Adrenal gland (tissue), 12 donors: ENCODE data around the gene ERH. TPM values are rescaled to one million over a fixed set of nuclear protein-coding genes. Genes with fewer than 3 reads are reported as not detected.

Experiments used
- DNase-seq, 7 donors: peaks; one replicate each; pipeline ENCODE4 v3.0.0-alpha.2; 2019 to 2020
- H3K27ac ChIP-seq, 5 donors: fragments of 200-600 bp; sonication (generic) in 4 of 5; 1 replicate in 3 of 5; 2 replicates in 2 of 5; pipeline versions ENCODE4 v1.5.1 to v1.8.0; 2016 to 2020; ENCODE audit warnings: mild to moderate bottlenecking in 1 of 5
- H3K27me3 ChIP-seq: fragments of 200-600 bp; 2 replicates; pipeline ENCODE4 v1.8.0; 2021
- H3K36me3 ChIP-seq, 2 donors: fragments of 200-600 bp; replicated peaks in 1 of 2; 1 replicate in 1 of 2; 2 replicates in 1 of 2; pipeline versions ENCODE4 v1.5.1 to v1.8.0; 2018 to 2022
- H3K4me1 ChIP-seq, 2 donors: fragments of 200-600 bp; replicated peaks in 1 of 2; 1 replicate in 1 of 2; 2 replicates in 1 of 2; pipeline versions ENCODE4 v1.5.1 to v1.8.0; 2018 to 2021
- H3K4me3 ChIP-seq, 4 donors: fragments of 200-600 bp; sonication (generic) in 3 of 4; one replicate each; pipeline ENCODE4 v1.5.1; 2016 to 2018
- H3K9me3 ChIP-seq, 3 donors: fragments of 200-600 bp; sonication (generic) in 1 of 3; replicated peaks in 1 of 3; 1 replicate in 2 of 3; 2 replicates in 1 of 3; pipeline versions ENCODE4 v1.5.1 to v1.8.0; 2016 to 2021
- POLR2A ChIP-seq, 2 donors: fragments of 450-650 bp; IDR thresholded peaks; one replicate each; pipeline ENCODE4 v1.6.1; 2017; ENCODE audit warnings: antibody characterized with exemption in 2 of 2, mild to moderate bottlenecking in 2 of 2, moderate library complexity in 1 of 2
- WGBS, 4 donors: extraction: QIAGEN DNeasy Blood & Tissue Kit in 2 of 4; methylation state at CpG; one replicate each; pipeline versions ENCODE4 v1.1.5 to v1.1.7; 2013 to 2017; 5-methylcytosine and 5-hydroxymethylcytosine counted together
- intact Hi-C, 2 donors: fragments of 100-400 bp; cut with DNase I; formaldehyde crosslinking; loops; one replicate each; pipeline versions ENCODE4 v1.14.1 to v1.15.0; 2022 to 2023
- polyA plus RNA-seq, 3 donors: library from polyadenylated mRNA; stranded (reverse); fragments of 200-250 nt in 2 of 3; fragments of 350-450 nt in 1 of 3; fragmentation: Illumina TruSeq in 1 of 3; extraction: RNeasy Lipid Tissue Mini Kit (QIAGEN cat#74804) in 1 of 3; gene quantifications; one replicate each; pipeline ENCODE4 v1.2.3, GENCODE V29; 2013 to 2014
- total RNA-seq, 9 donors: library from RNA; depleted of rRNA in 4 of 9; stranded (reverse); fragments of >200 nt in 4 of 9; fragments of 120-200 nt in 1 of 9; fragmentation: NEBNext Ultra II Directional in 1 of 9; extraction: Animal tissue kit (Norgen Biotek cat#: 25700) in 1 of 9; gene quantifications; one replicate each; pipeline versions ENCODE4 v1.1.0 to v1.2.4, GENCODE V29; 2013 to 2023
- TF ChIP-seq, protein P1 (sequence below), 6 experiments: fragments of 450-650 bp in 4 of 6; fragments of 200-600 bp in 2 of 6; sonication (generic) in 1 of 6; IDR thresholded peaks; 1 replicate in 5 of 6; 2 replicates in 1 of 6; pipeline versions ENCODE4 v1.5.1 to v1.8.0; 2016 to 2021; ENCODE audit warnings: antibody characterized with exemption in 6 of 6, mild to moderate bottlenecking in 2 of 6, moderate library complexity in 1 of 6
- donor health status: healthy with polysubstance abuse.
- donor health status: Bipolar disorder and iron deficiency.
- donor health status: DM: yes; HTN: yes; CAD: no.
- donor health status: DM: no; HTN: no; CAD: no.
- donor health status: DM: no; HTN: no; CAD: no.
- donor health status: DM: yes; HTN: yes; CAD: no.

Gene ERH
- total and polyA plus RNA-seq, 12 donors, result 39.6 to 217 (median 140) TPM

DNA sequence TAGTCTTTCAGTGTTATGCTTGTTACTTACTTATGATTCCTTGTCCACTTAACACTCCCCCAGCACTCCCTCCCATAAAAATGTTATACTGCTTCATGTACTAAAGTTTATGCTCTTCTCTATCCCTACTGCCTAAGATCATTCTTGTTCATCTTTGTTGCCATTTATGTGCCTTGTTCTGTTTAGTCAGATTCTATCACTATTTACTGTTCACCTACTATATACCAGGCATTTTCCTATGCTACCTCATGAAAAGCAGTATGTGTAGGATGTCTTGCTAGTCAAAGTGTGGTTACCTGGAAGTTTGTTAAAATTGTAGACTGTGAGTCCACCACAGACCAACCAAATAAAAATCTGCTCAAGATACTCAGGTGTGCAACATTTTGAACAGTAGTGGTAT is 23.9 kb downstream of the ERH start:
- intact Hi-C loops, result no loop called here
- no peak for DNase-seq
- peaks cover 0 to 6% of the 10 kb centered on the region in 2 donors for H3K36me3 ChIP-seq
- H3K4me1 ChIP-seq, result no peaks in the 10 kb centered on the region
- TF ChIP-seq, protein P1, sequence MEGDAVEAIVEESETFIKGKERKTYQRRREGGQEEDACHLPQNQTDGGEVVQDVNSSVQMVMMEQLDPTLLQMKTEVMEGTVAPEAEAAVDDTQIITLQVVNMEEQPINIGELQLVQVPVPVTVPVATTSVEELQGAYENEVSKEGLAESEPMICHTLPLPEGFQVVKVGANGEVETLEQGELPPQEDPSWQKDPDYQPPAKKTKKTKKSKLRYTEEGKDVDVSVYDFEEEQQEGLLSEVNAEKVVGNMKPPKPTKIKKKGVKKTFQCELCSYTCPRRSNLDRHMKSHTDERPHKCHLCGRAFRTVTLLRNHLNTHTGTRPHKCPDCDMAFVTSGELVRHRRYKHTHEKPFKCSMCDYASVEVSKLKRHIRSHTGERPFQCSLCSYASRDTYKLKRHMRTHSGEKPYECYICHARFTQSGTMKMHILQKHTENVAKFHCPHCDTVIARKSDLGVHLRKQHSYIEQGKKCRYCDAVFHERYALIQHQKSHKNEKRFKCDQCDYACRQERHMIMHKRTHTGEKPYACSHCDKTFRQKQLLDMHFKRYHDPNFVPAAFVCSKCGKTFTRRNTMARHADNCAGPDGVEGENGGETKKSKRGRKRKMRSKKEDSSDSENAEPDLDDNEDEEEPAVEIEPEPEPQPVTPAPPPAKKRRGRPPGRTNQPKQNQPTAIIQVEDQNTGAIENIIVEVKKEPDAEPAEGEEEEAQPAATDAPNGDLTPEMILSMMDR (IDR thresholded peaks at IDR 0.05), result no peak
- TF ChIP-seq POLR2A (IDR thresholded peaks at IDR 0.05), result no peak
- no peaks in the 10 kb centered on the region for H3K9me3 ChIP-seq
- no peak overlapping the region for H3K27ac ChIP-seq
- H3K27me3 ChIP-seq, result no peaks in the 10 kb centered on the region
- no peak overlapping the region for H3K4me3 ChIP-seq

DNA sequence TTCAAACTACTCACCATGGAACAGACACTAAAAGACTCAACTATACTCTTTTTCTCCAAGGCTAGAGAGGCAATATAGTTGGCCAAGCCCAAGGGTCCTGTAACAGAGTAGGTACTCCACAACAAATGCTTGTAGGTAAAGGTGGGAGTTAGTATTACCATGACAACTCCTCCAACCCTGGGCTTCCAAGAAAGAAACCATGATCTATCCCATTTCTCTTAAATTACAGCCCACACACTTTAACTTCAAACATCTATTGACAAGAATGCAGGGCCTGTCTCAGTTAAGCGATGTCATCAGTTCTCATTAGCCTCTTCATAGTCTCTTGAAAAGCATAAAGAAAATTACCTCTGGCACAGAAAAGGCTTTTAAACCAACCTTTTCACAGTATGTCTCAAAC is 25.0 kb downstream of the ERH start:
- Histone ChIP-seq H3K27me3 (no peaks in the 10 kb centered on the region), H3K27ac (no peak overlapping the region), H3K4me1 (no peaks in the 10 kb centered on the region), H3K9me3 (no peaks in the 10 kb centered on the region), H3K4me3 (no peak overlapping the region), H3K36me3 (peaks cover 0 to 6% of the 10 kb centered on the region in 2 donors)
- intact Hi-C loops, result no loop called here
- TF ChIP-seq, protein P1 (IDR thresholded peaks at IDR 0.05), result no peak
- TF ChIP-seq POLR2A (IDR thresholded peaks at IDR 0.05), result no peak
- 4 to 100% (median 74%) methylated on average over 1 of the region's 1 CpG for WGBS, 4 donors
- no peak for DNase-seq

DNA sequence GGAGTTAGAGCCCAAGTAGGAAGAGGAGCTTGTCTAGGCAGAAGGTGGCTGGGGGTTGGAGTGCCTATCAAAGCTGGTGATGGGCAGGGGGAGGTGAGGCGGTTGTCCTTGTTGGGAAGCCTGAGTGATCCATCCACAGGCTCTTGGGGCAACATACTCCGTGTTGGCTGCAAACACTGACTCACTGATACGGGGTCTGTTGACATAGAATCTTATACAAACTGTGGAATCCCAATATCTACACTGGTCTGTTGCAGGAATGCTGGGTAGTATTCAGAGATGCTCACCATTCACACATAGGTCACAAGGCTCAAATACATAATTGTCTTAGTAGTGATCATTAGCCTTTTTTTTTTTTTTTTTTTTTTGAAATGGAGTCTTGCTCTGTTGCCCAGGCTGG is 26.0 kb downstream of the ERH start:
- peaks cover 0 to 6% of the 10 kb centered on the region in 2 donors for H3K36me3 ChIP-seq
- intact Hi-C loops, result no loop called here
- H3K4me1 ChIP-seq, result no peaks in the 10 kb centered on the region
- no peak for TF ChIP-seq POLR2A (IDR thresholded peaks at IDR 0.05)
- TF ChIP-seq, protein P1 (IDR thresholded peaks at IDR 0.05), result no peak
- no peaks in the 10 kb centered on the region for H3K27me3 ChIP-seq
- 88 to 100% (median 96%) methylated on average over 3 of the region's 3 CpGs for WGBS, 4 donors
- DNase-seq, result no peak
- H3K4me3 ChIP-seq, result no peak overlapping the region
- H3K9me3 ChIP-seq, result no peaks in the 10 kb centered on the region
- no peak overlapping the region for H3K27ac ChIP-seq

DNA sequence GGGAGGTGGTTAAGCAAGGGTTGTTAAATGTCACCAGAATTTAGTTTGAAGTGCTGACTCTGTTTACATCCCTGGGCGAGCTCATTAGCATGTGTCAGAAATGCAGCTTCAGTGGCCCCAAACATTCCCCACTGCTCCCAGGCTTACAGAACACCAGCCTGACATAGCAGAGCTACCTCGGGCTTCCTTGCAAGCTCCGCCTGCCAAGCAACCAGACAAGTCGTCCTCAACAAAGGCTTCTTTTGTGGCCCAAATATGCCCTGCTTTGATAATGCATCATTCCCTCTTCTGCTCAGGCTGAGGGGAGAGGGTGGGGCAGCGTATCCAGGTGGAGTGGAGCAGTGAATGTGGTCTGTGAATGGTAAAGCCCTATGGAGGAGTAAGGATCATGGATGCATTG is 28.0 kb downstream of the ERH start:
- Histone ChIP-seq H3K36me3 (no peaks in the 10 kb centered on the region), H3K4me3 (no peak overlapping the region), H3K27me3 (no peaks in the 10 kb centered on the region), H3K27ac (no peak overlapping the region), H3K9me3 (no peaks in the 10 kb centered on the region), H3K4me1 (no peaks in the 10 kb centered on the region)
- WGBS, 4 donors, result 75 to 81% (median 78%) methylated on average over 5 of the region's 5 CpGs
- TF ChIP-seq, protein P1 (IDR thresholded peaks at IDR 0.05), result no peak
- TF ChIP-seq POLR2A (IDR thresholded peaks at IDR 0.05), result no peak
- intact Hi-C loops, result no loop called here
- peak in 1 of 7 donors; percentile 21 for DNase-seq
